GM13977 (cell line): ENCODE results near the gene SYNJ2.

ENCODE experiments used
- DNase-seq: peaks from one replicate; pipeline ENCODE4 v3.0.0; 2012; ENCODE audit warnings: low spot score
- CTCF ChIP-seq: IDR thresholded peaks from 2 replicates; pipeline ENCODE4 v1.5.1; 2012; ENCODE audit warnings: mild to moderate bottlenecking, control low read depth; ENCODE audit not compliant: insufficient read depth; ENCODE audit errors: extremely low read depth, missing control alignments
- in situ Hi-C: fragments of 300-500 bp; cut with MboI; formaldehyde crosslinking; loops from one replicate; pipeline ENCODE4 v1.12.0; 2022; ENCODE audit warnings: low sequenced_read_pairs, low pct_unique_long_range_greater_than_20kb, mixed read lengths, inconsistent platforms; ENCODE audit not compliant: unreplicated experiment

SYNJ2 gene

GRCh38 chr6:158056355-158056754 lies 74.7 kb downstream of the SYNJ2 start:
- TF ChIP-seq CTCF, result no peak
- no peak for DNase-seq
- in situ Hi-C loops, result no loop called here

GRCh38 chr6:158056804-158057203 lies 75.1 kb downstream of the SYNJ2 start:
- TF ChIP-seq CTCF, result no peak
- DNase-seq, result no peak
- in situ Hi-C loops, result no loop called here

DNA sequence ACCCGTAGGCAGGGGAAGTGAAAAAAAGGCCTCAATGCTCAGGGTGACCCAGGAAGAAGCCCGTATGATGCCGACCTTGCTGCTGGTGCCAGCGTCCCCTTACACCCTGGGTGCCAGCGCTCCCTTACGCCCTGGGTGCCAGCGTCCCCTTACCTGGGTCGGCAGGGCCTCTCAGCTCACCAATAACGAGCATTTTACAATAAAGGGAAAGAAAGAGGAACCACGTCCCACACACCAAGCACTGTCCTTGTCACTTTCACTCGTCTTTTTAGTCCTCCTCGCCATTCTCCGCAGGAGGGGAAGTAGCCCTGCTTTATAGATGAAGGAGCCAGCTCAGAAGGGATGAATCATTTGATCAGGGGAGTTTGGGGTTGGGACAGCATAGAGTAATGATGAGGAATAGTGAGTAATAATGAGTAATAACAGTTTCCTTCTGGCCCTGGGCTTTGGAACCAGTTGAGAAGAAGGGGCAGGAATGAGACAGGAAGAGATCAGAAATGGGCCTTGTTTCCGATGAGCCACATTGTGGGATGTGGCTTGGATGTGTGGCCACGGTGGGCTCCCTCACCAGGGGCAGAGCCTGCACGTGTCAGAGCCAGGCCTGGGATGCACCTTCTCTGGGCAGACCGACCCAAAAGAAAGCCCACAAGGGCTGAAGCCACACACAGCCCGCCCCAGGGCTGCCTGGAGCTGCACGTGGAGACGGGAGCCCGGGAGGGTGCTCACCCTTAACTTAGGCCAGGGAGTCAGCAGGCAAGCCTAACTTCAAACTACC lies 75.7 kb downstream of the SYNJ2 start:
- no peak for TF ChIP-seq CTCF
- no peak for DNase-seq
- in situ Hi-C loops, result no loop called here

GRCh38 chr6:158058171-158058651 lies 76.5 kb downstream of the SYNJ2 start:
- in situ Hi-C loops, result no loop called here
- TF ChIP-seq CTCF, result no peak
- no peak for DNase-seq

DNA sequence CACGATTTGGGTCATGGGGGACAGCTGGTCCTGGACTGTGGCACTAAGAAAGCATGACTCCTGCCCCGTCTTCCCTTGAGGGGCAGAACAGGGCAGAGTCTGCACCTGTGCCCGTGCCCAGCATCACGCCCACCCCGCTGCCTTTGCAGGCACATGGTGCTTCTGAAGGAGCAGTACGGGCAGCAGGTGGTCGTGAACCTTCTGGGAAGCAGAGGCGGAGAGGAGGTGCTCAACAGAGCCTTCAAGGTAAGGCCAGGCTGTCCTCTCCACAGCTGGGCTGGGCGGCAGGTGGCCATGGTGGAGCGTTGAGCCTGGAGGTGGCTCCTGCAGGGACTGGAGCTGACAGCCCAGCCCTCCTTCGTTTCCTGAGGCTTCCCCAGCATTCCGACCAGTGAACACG lies 77.4 kb downstream of the SYNJ2 start:
- no peak for TF ChIP-seq CTCF
- in situ Hi-C loops, result no loop called here
- no peak for DNase-seq

DNA sequence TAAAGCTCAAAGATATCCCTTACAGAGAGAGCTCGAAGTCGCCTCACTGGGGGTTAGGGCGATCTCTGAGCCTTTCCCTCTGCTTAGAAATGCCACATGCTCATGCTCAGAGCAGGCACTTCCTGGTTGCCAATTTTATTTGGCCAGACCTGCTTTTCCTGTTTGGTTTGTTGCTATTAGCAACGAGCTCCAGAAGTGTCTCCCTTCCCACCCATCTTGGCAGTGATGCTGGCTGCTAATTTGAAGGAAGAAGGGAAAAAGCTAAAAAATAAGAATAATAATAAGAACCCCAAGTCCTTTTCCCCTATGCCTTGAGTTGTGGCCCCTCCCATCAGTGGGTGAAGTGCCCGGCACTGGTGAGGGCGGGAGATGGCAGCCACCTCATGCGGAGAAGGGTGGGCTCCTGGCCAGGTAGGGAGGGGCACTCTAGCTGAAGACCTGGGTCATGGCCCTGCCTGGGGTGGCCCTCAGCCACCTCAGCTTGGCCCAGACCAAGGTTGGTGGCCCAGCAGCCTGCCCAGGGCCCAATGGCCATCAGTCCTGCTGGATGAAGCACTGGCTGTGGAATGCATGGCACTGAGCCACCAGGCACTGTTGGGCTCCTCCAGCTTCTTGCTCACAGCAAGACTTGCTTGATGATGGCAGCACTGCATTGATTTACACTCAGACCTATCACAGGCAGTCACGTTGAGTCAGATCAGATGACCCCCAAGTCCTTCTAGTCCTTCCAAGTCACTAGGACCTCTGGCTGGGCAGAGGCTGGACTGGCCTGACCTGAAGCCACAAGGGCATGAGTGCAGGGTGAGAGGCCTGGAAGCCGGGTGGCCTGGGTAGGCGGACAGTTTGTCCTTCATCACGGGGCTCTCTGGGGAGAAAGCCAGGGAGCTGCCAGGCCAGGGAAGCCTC lies 79.0 kb downstream of the SYNJ2 start:
- in situ Hi-C loops, result no loop called here
- TF ChIP-seq CTCF, result no peak
- DNase-seq, result no peak
